Neuronal stem cell (in vitro differentiated cells): ENCODE measurements around the gene HELT.

Experiments used
- DNase-seq: peaks from one replicate; pipeline ENCODE4 v3.0.0-alpha.2; 2013; ENCODE audit warnings: low spot score
- H2AFZ ChIP-seq: one replicate; pipeline ENCODE4 v1.6.1; 2013; ENCODE audit warnings: mild to moderate bottlenecking, low read length, inconsistent platforms
- H2AK5ac ChIP-seq: 2 replicates; pipeline ENCODE4 v1.6.1; 2013; ENCODE audit warnings: low read depth, mild to moderate bottlenecking, inconsistent platforms, low read length, moderate library complexity, mixed read lengths
- H2BK120ac ChIP-seq: 2 replicates; pipeline ENCODE4 v1.6.1; 2013; ENCODE audit warnings: low read depth, mild to moderate bottlenecking, inconsistent platforms, low read length, moderate library complexity, mixed read lengths
- H2BK12ac ChIP-seq: one replicate; pipeline ENCODE4 v1.6.1; 2013; ENCODE audit warnings: low read length, inconsistent platforms
- H2BK15ac ChIP-seq: 2 replicates; pipeline ENCODE4 v1.6.1; 2013; ENCODE audit warnings: mild to moderate bottlenecking, low read length, inconsistent platforms, mixed read lengths
- H2BK5ac ChIP-seq: one replicate; pipeline ENCODE4 v1.6.1; 2013; ENCODE audit warnings: inconsistent platforms, mild to moderate bottlenecking, low read length, moderate library complexity
- H3K14ac ChIP-seq: one replicate; pipeline ENCODE4 v1.6.1; 2013; ENCODE audit warnings: low read length, inconsistent platforms
- H3K18ac ChIP-seq: 2 replicates; pipeline ENCODE4 v1.6.1; 2013; ENCODE audit warnings: low read length, inconsistent platforms
- H3K23ac ChIP-seq: 2 replicates; pipeline ENCODE4 v1.6.1; 2013; ENCODE audit warnings: low read depth, mild to moderate bottlenecking, mixed read lengths, low read length, inconsistent platforms; ENCODE audit not compliant: poor library complexity
- H3K27ac ChIP-seq: replicated peaks from 3 replicates; pipeline ENCODE4 v1.5.1; 2013; ENCODE audit warnings: low read length, inconsistent platforms
- H3K27me3 ChIP-seq, 3 experiments: 2 replicates each; pipeline ENCODE4 v1.6.1; 2013; ENCODE audit warnings: low read length in 3 of 3, mild to moderate bottlenecking in 2 of 3, inconsistent platforms in 1 of 3, low read depth in 1 of 3, mixed read lengths in 1 of 3, moderate library complexity in 1 of 3; ENCODE audit not compliant: control insufficient read depth in 3 of 3, insufficient read depth in 3 of 3
- H3K36me3 ChIP-seq, 2 donors: replicated peaks in 1 of 2; 2 replicates each; pipeline ENCODE4 v1.6.1; 2013; ENCODE audit warnings: low read length in 2 of 2; ENCODE audit not compliant: control insufficient read depth in 2 of 2, insufficient read depth in 2 of 2
- H3K4ac ChIP-seq: 2 replicates; pipeline ENCODE4 v1.6.1; 2013; ENCODE audit warnings: inconsistent platforms, mild to moderate bottlenecking, low read length, moderate library complexity
- H3K4me1 ChIP-seq, 2 donors: 1 replicate in 1 of 2; 2 replicates in 1 of 2; pipeline ENCODE4 v1.6.1; 2013; ENCODE audit warnings: low read length in 2 of 2, low read depth in 1 of 2; ENCODE audit not compliant: control insufficient read depth in 2 of 2, insufficient read depth in 1 of 2
- H3K4me2 ChIP-seq: one replicate; pipeline ENCODE4 v1.6.1; 2013; ENCODE audit warnings: mild to moderate bottlenecking, low read length, inconsistent platforms; ENCODE audit not compliant: insufficient read depth, poor library complexity, severe bottlenecking
- H3K4me3 ChIP-seq, 2 donors: 2 replicates each; pipeline ENCODE4 v1.5.1; 2013; ENCODE audit warnings: low read length in 2 of 2, mild to moderate bottlenecking in 2 of 2, inconsistent platforms in 1 of 2, moderate library complexity in 1 of 2
- H3K79me1 ChIP-seq: one replicate; pipeline ENCODE4 v1.6.1; 2013; ENCODE audit warnings: low read depth, mild to moderate bottlenecking, inconsistent platforms, low read length, moderate library complexity
- H3K9ac ChIP-seq: one replicate; pipeline ENCODE4 v1.6.1; 2013; ENCODE audit warnings: mild to moderate bottlenecking, low read depth, low read length, inconsistent platforms; ENCODE audit not compliant: poor library complexity
- H3K9me3 ChIP-seq, 2 donors: replicated peaks in 1 of 2; 2 replicates each; pipeline versions ENCODE3 to v1.6.1; 2013; ENCODE audit warnings: low read length in 2 of 2, mild to moderate bottlenecking in 2 of 2, inconsistent platforms in 1 of 2, low read depth in 1 of 2, mixed read lengths in 1 of 2, moderate library complexity in 1 of 2; ENCODE audit not compliant: control insufficient read depth in 2 of 2, insufficient read depth in 1 of 2
- H4K8ac ChIP-seq: one replicate; pipeline ENCODE4 v1.6.1; 2013; ENCODE audit warnings: low read depth, mild to moderate bottlenecking, inconsistent platforms, low read length, moderate library complexity
- H4K91ac ChIP-seq: one replicate; pipeline ENCODE4 v1.6.1; 2013; ENCODE audit warnings: low read length, low read depth, mild to moderate bottlenecking, inconsistent platforms; ENCODE audit not compliant: poor library complexity
- WGBS, 2 donors: extraction: QIAGEN DNeasy Blood & Tissue Kit; methylation state at CpG; one replicate each; pipeline ENCODE4 v1.1.7; 2013; ENCODE audit warnings: missing lambda C conversion rate in 2 of 2, mixed read lengths in 1 of 2; ENCODE audit not compliant: insufficient read length in 2 of 2, insufficient replicate concordance in 1 of 2; ENCODE audit errors: extremely low coverage in 2 of 2; 5-methylcytosine and 5-hydroxymethylcytosine counted together

HELT gene

GRCh38 chr4:185002784-185003183 lies 15.5 kb upstream of the HELT start:
- H3K27ac ChIP-seq, result no peak overlapping the region
- peaks cover 0 to 2% of the 10 kb centered on the region in 2 donors for H3K4me1 ChIP-seq
- H3K9me3 ChIP-seq, result no peaks in the 10 kb centered on the region
- no peaks in the 10 kb centered on the region for H3K79me1 ChIP-seq
- no peak overlapping the region for H2AK5ac ChIP-seq
- H2AFZ ChIP-seq, result no peak overlapping the region
- no peak overlapping the region for H3K9ac ChIP-seq
- H2BK120ac ChIP-seq, result peak overlapping the region; percentile 47
- H3K36me3 ChIP-seq, result no peaks in the 10 kb centered on the region
- no peak for DNase-seq
- H4K8ac ChIP-seq, result no peak overlapping the region
- no peak overlapping the region for H2BK5ac ChIP-seq
- H3K4me3 ChIP-seq, result no peak overlapping the region
- H2BK15ac ChIP-seq, result no peak overlapping the region
- H3K4me2 ChIP-seq, result no peak overlapping the region
- no CpG with 5 or more reads among the region's 11 CpGs for WGBS, 2 donors
- peaks cover 0 to 26% (median 14%) of the 10 kb centered on the region in 3 experiments for H3K27me3 ChIP-seq
- no peak overlapping the region for H3K18ac ChIP-seq
- H3K14ac ChIP-seq, result no peak overlapping the region
- H2BK12ac ChIP-seq, result no peak overlapping the region
- H3K4ac ChIP-seq, result no peak overlapping the region
- H4K91ac ChIP-seq, result no peak overlapping the region
- no peak overlapping the region for H3K23ac ChIP-seq

- H4K8ac ChIP-seq, result no peak overlapping the region
- no peak overlapping the region for H3K4me3 ChIP-seq
- H3K14ac ChIP-seq, result no peak overlapping the region
- H3K23ac ChIP-seq, result no peak overlapping the region
- H2BK120ac ChIP-seq, result no peak overlapping the region
- no peak overlapping the region for H2BK12ac ChIP-seq
- H2BK5ac ChIP-seq, result no peak overlapping the region
- no peaks in the 10 kb centered on the region for H3K36me3 ChIP-seq
- no peak overlapping the region for H2BK15ac ChIP-seq
- no peak overlapping the region for H3K27ac ChIP-seq
- no peaks in the 10 kb centered on the region for H3K9me3 ChIP-seq
- no peak overlapping the region for H2AFZ ChIP-seq
- no peak overlapping the region for H3K4ac ChIP-seq
- H3K4me1 ChIP-seq, result peaks cover 0 to 2% of the 10 kb centered on the region in 2 donors
- WGBS, 2 donors, result no CpG with 5 or more reads among the region's 19 CpGs
- H3K27me3 ChIP-seq, result peaks cover 0 to 26% (median 14%) of the 10 kb centered on the region in 3 experiments
- no peak overlapping the region for H3K4me2 ChIP-seq
- H2AK5ac ChIP-seq, result peak overlapping the region; percentile 64
- no peaks in the 10 kb centered on the region for H3K79me1 ChIP-seq
- H3K9ac ChIP-seq, result no peak overlapping the region
- no peak overlapping the region for H4K91ac ChIP-seq
- H3K18ac ChIP-seq, result no peak overlapping the region
- DNase-seq, result no peak
Observed at GRCh38 chr4:185003596-185004351, 14.5 kb upstream of the HELT start.

- peak overlapping the region; percentile 73 for H2AFZ ChIP-seq
- no peaks in the 10 kb centered on the region for H3K79me1 ChIP-seq
- no peak overlapping the region for H2BK5ac ChIP-seq
- H3K4me3 ChIP-seq, result peak overlapping the region in 1 of 2 donors; percentile 72
- DNase-seq, result no peak
- no peak overlapping the region for H2AK5ac ChIP-seq
- no peaks in the 10 kb centered on the region for H3K9me3 ChIP-seq
- no peak overlapping the region for H3K27ac ChIP-seq
- H3K27me3 ChIP-seq, result peaks cover 0 to 28% (median 14%) of the 10 kb centered on the region in 3 experiments
- H3K23ac ChIP-seq, result no peak overlapping the region
- H3K4ac ChIP-seq, result no peak overlapping the region
- H2BK15ac ChIP-seq, result peak overlapping the region; percentile 79
- H4K8ac ChIP-seq, result peak overlapping the region; percentile 66
- peak overlapping the region; percentile 47 for H2BK12ac ChIP-seq
- peak overlapping the region; percentile 10 for H3K14ac ChIP-seq
- H3K18ac ChIP-seq, result peak overlapping the region; percentile 88
- H3K9ac ChIP-seq, result peak overlapping the region; percentile 64
- WGBS, 2 donors, result no CpG with 5 or more reads among the region's 22 CpGs
- H4K91ac ChIP-seq, result no peak overlapping the region
- no peaks in the 10 kb centered on the region for H3K36me3 ChIP-seq
- no peak overlapping the region for H2BK120ac ChIP-seq
- H3K4me2 ChIP-seq, result peak overlapping the region; percentile 68
- H3K4me1 ChIP-seq, result peaks cover 0 to 2% of the 10 kb centered on the region in 2 donors
Observed at GRCh38 chr4:185004562-185005218, 13.6 kb upstream of the HELT start.

GRCh38 chr4:185005219-185005819 lies 13.0 kb upstream of the HELT start:
- H3K23ac ChIP-seq, result no peak overlapping the region
- no CpG with 5 or more reads among the region's 22 CpGs for WGBS, 2 donors

More at GRCh38 chr4:185005219-185005819, 13.0 kb upstream of the HELT start:
- no peaks in the 10 kb centered on the region for H3K36me3 ChIP-seq
- peak overlapping the region; percentile 88 for H3K18ac ChIP-seq
- H2AFZ ChIP-seq, result peak overlapping the region; percentile 73
- H3K9me3 ChIP-seq, result no peaks in the 10 kb centered on the region
- H3K4ac ChIP-seq, result no peak overlapping the region
- H3K4me2 ChIP-seq, result peak overlapping the region; percentile 68
- peak overlapping the region; percentile 66 for H4K8ac ChIP-seq
- H2BK12ac ChIP-seq, result peak overlapping the region; percentile 47
- no peaks in the 10 kb centered on the region for H3K79me1 ChIP-seq
- H3K9ac ChIP-seq, result peak overlapping the region; percentile 64
- H4K91ac ChIP-seq, result no peak overlapping the region
- H3K4me1 ChIP-seq, result peaks cover 0 to 2% of the 10 kb centered on the region in 2 donors
- H3K27me3 ChIP-seq, result peaks cover 0 to 32% (median 14%) of the 10 kb centered on the region in 3 experiments
- peak overlapping the region in 1 of 2 donors; percentile 72 for H3K4me3 ChIP-seq
- DNase-seq, result peak; percentile 79
- H2AK5ac ChIP-seq, result no peak overlapping the region
- H3K14ac ChIP-seq, result peak overlapping the region; percentile 10
- no peak overlapping the region for H3K27ac ChIP-seq
- H2BK120ac ChIP-seq, result no peak overlapping the region
- H2BK15ac ChIP-seq, result peak overlapping the region; percentile 79
- H2BK5ac ChIP-seq, result no peak overlapping the region
